ENCODE results near the gene SIGLEC6.
"Not testable (repeated sequence)": the region's sequence is repeated elsewhere in the genome, so short reads cannot be mapped to it uniquely, and the experiment has no call there.

SIGLEC6 gene

GRCh38 chr19:51513968-51514367 is 17.5 kb downstream of the SIGLEC6 start:
- in situ Hi-C loops (cut with MboI; ENCODE audit: low sequenced_read_pairs): no loop called here

DNA sequence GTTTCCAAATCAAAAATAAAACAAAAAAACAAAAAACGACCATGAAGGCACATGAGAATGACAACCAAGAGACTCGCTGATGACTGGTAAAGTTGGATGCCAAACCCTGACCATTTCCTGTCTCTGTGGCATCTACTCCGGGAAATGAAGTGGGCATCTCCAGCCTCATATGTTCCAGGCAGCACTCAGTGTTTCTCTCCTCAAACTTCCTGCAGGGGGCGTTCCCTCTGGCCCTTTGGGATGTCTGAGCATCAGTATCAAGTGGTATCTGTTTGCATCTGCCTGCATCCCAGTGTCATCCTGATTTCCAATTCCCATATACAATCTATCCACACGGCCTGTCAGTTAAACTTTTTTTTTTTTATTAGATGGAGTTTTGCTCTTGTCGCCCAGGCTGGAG is 20.1 kb downstream of the SIGLEC6 start:
- in situ Hi-C loops (cut with MboI; ENCODE audit: low sequenced_read_pairs): no loop called here

GRCh38 chr19:51509823-51510660 is 21.4 kb downstream of the SIGLEC6 start:
- in situ Hi-C loops (cut with MboI; ENCODE audit: low sequenced_read_pairs): no loop called here

- in situ Hi-C loops (cut with MboI; ENCODE audit: low sequenced_read_pairs): no loop called here
Measured at GRCh38 chr19:51508059-51508733, 23.3 kb downstream of the SIGLEC6 start.

GRCh38 chr19:51507640-51508058 is 23.8 kb downstream of the SIGLEC6 start:
- in situ Hi-C loops (cut with MboI; ENCODE audit: low sequenced_read_pairs): no loop called here

DNA sequence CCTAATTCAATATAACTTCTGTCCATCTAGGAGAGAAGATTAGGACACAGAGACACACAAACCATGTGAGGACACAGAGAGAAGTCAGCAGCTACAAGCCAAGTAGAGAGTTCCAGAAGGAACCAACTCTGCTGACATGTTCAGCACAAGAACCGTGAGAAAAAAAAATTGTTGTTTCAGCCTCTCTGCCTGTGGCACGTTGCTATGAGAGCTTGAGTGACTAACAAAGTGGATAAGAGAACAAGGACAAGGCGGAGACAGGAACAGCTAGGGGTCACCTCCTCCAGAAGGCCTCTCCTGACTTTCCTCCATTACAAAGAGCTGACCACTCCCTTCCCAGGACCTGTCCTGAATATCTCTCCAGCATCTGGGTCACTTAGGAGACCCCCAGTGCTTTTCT is 24.3 kb downstream of the SIGLEC6 start:
- in situ Hi-C loops (cut with MboI; ENCODE audit: low sequenced_read_pairs): no loop called here

GRCh38 chr19:51505904-51506303 is 25.6 kb downstream of the SIGLEC6 start:
- in situ Hi-C loops (cut with MboI; ENCODE audit: low sequenced_read_pairs): no loop called here

GRCh38 chr19:51503896-51504295 is 27.6 kb downstream of the SIGLEC6 start:
- in situ Hi-C loops (cut with MboI; ENCODE audit: low sequenced_read_pairs): no loop called here

DNA sequence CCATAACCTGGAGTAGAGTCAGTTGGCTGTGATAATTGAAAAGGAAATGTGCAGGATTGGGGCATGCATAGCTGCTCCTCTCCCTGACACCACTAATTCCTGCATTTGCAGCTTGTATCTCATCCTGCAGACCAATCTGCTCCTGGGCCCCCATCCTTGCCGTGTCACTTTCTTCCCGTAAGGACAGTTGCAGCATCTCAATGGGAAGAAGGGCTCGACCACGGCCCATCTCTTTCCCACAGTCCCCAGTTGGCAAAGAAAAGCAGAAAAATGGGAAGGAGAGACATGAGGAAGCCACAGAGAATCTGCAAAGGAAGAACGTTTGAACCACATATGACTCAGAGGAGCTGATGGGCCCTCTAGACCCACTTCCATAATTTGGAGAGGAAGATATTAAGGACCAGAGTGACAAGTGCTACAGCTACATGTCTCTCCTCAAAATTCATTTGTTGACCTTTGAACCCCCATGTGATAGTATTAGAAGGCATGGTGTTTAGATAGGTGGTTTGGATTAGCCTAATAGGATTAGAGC is 28.1 kb downstream of the SIGLEC6 start:
- in situ Hi-C loops (cut with MboI; ENCODE audit: low sequenced_read_pairs): no loop called here

GRCh38 chr19:51501594-51502263 is 29.7 kb downstream of the SIGLEC6 start, which contains the start of gene SIGLEC12:
SIGLEC12 (minus strand) TSS chr19:51501800; CDS start chr19:51501733, 67 bp downstream.
- in situ Hi-C loops (cut with MboI; ENCODE audit: low sequenced_read_pairs): no loop called here

GRCh38 chr19:51500931-51501330 is 30.5 kb downstream of the SIGLEC6 start:
- in situ Hi-C loops (cut with MboI; ENCODE audit: low sequenced_read_pairs): not testable (repeated sequence)

GRCh38 chr19:51497666-51498065 is 33.8 kb downstream of the SIGLEC6 start:
- in situ Hi-C loops (cut with MboI; ENCODE audit: low sequenced_read_pairs): no loop called here

GRCh38 chr19:51493776-51494175 is 37.7 kb downstream of the SIGLEC6 start:
- in situ Hi-C loops (cut with MboI; ENCODE audit: low sequenced_read_pairs): no loop called here

GRCh38 chr19:51491586-51491985 is 39.9 kb downstream of the SIGLEC6 start:
- in situ Hi-C loops (cut with MboI; ENCODE audit: low sequenced_read_pairs): no loop called here

GRCh38 chr19:51490676-51491075 is 40.8 kb downstream of the SIGLEC6 start:
- in situ Hi-C loops (cut with MboI; ENCODE audit: low sequenced_read_pairs): no loop called here

DNA sequence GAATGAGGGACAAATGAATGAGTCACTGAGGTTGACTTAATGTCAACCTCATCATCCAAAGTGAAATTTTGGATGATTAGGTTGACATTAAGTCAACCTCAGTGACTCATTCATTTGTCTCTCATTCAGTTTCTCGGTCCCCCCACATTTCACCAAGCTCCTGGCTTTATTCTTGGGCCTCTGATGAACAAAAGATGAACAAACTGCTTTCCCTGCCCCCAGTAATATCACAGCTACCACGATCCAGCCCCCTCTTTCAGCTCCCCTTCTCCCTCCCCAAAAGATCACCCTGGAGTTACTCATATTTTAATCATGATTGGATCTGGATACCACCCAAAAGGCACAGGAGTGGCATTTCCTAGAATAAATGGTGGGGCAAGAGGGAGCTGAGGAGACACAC is 42.4 kb downstream of the SIGLEC6 start:
- in situ Hi-C loops (cut with MboI; ENCODE audit: low sequenced_read_pairs): no loop called here

GRCh38 chr19:51488491-51488890 is 43.0 kb downstream of the SIGLEC6 start:
- in situ Hi-C loops (cut with MboI; ENCODE audit: low sequenced_read_pairs): no loop called here

- in situ Hi-C loops (cut with MboI; ENCODE audit: low sequenced_read_pairs): no loop called here
Measured at GRCh38 chr19:51485960-51486660, 45.4 kb downstream of the SIGLEC6 start.

- in situ Hi-C loops (cut with MboI; ENCODE audit: low sequenced_read_pairs): no loop called here
Measured at GRCh38 chr19:51480590-51480989, 50.9 kb downstream of the SIGLEC6 start.

DNA sequence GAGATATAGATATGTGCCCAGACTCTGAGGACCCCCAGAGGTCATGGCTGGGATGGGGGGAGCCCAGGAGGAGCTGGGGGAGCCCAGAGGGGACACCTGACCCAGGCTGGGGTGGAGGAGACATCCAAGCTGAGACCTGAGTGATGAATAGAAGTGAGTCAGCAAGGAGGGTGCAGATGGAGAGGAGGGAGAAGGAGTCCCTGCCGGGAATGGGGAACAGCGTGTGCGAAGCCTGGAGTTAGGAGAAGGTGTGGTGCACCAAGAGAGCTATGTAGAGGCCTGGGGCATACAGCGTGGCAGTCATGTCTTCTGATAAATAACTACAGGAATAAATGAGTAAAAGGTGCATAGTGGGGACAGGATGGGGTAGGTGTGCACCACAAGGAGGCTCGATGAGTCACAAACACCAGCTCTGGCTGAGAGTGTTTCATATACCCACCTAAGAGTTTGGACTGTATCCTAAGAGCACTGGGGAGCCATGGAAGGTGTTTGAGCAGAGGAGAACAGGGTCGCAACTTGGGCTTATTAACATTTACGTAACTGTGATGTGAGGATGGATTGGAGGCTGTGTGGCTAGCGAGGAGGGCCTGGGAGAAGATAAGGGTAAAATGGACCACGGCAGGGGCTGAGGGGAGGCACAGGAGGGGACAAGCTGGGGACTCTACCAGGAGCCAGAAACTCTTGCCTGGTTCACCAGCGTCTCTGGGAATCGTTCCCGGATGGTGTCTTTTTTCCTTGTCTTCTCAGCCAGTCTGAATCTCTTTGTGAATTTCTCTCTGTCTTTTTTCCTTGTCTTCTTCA is 51.7 kb downstream of the SIGLEC6 start:
- in situ Hi-C loops (cut with MboI; ENCODE audit: low sequenced_read_pairs): no loop called here
